Effector memory CD8-positive, alpha-beta T cell (primary cell): ENCODE measurements around the gene CYP21A2.
A peak's percentile ranks its signal among the peaks of the same experiment; 100 is the strongest.
"Not testable (repeated sequence)": the region's sequence is repeated elsewhere in the genome, so short reads cannot be mapped to it uniquely, and the experiment has no call there.

Source experiments
- ATAC-seq: fragments of 150-1000 bp; cut with Tn5 transposase; replicated peaks from 2 replicates; pipeline ENCODE4 v1.10.0; 2021; ENCODE audit warnings: mild to moderate bottlenecking, moderate library complexity
- DNase-seq, 3 experiments: peaks; one replicate each; pipeline ENCODE4 v3.0.0; 2021
- H3K27ac Mint-ChIP-seq, 2 donors: one replicate each; pipeline ENCODE4 v1.8.0; 2022; ENCODE audit warnings: mild to moderate bottlenecking in 2 of 2, mixed read lengths in 2 of 2, moderate library complexity in 2 of 2
- H3K27me3 Mint-ChIP-seq, 2 donors: one replicate each; pipeline ENCODE4 v1.8.0; 2022; ENCODE audit warnings: mixed read lengths in 2 of 2
- H3K36me3 Mint-ChIP-seq: one replicate; pipeline ENCODE4 v1.8.0; 2022; ENCODE audit warnings: mild to moderate bottlenecking, moderate library complexity, mixed read lengths; ENCODE audit not compliant: insufficient read depth
- H3K4me1 Mint-ChIP-seq, 2 donors: one replicate each; pipeline ENCODE4 v1.8.0; 2022; ENCODE audit warnings: low read depth in 2 of 2, mixed read lengths in 2 of 2
- H3K4me3 Mint-ChIP-seq, 2 donors: one replicate each; pipeline ENCODE4 v1.8.0; 2022; ENCODE audit warnings: mild to moderate bottlenecking in 2 of 2, mixed read lengths in 2 of 2, moderate library complexity in 2 of 2
- H3K9me3 Mint-ChIP-seq, 2 donors: one replicate each; pipeline ENCODE4 v1.8.0; 2022; ENCODE audit warnings: mixed read lengths in 2 of 2

Gene CYP21A2

DNA sequence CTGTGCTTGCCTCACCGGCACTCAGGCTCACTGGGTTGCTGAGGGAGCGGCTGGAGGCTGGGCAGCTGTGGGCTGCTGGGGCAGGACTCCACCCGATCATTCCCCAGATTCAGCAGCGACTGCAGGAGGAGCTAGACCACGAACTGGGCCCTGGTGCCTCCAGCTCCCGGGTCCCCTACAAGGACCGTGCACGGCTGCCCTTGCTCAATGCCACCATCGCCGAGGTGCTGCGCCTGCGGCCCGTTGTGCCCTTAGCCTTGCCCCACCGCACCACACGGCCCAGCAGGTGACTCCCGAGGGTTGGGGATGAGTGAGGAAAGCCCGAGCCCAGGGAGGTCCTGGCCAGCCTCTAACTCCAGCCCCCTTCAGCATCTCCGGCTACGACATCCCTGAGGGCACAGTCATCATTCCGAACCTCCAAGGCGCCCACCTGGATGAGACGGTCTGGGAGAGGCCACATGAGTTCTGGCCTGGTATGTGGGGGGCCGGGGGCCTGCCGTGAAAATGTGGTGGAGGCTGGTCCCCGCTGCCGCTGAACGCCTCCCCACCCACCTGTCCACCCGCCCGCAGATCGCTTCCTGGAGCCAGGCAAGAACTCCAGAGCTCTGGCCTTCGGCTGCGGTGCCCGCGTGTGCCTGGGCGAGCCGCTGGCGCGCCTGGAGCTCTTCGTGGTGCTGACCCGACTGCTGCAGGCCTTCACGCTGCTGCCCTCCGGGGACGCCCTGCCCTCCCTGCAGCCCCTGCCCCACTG, 2.3 kb downstream of the CYP21A2 start:
- not testable (repeated sequence) for DNase-seq, H3K27me3 Mint-ChIP-seq, H3K4me1 Mint-ChIP-seq, H3K4me3 Mint-ChIP-seq, ATAC-seq, H3K27ac Mint-ChIP-seq, H3K36me3 Mint-ChIP-seq, H3K9me3 Mint-ChIP-seq

DNA sequence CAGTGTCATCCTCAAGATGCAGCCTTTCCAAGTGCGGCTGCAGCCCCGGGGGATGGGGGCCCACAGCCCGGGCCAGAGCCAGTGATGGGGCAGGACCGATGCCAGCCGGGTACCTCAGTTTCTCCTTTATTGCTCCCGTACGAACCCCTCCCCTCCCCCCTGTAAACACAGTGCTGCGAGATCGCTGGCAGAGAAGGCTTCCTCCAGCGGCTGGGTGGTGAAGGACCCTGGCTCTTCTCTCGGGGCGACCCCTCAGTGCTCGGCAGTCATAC, 2.8 kb downstream of the CYP21A2 start:
- not testable (repeated sequence) for H3K9me3 Mint-ChIP-seq, H3K36me3 Mint-ChIP-seq, DNase-seq, ATAC-seq, H3K4me1 Mint-ChIP-seq, H3K27ac Mint-ChIP-seq, H3K4me3 Mint-ChIP-seq, H3K27me3 Mint-ChIP-seq

GRCh38 chr6:32041385-32041784, 3.2 kb downstream of the CYP21A2 start:
- H3K9me3 Mint-ChIP-seq, H3K27me3 Mint-ChIP-seq, DNase-seq, ATAC-seq, H3K4me3 Mint-ChIP-seq, H3K27ac Mint-ChIP-seq, H3K36me3 Mint-ChIP-seq, H3K4me1 Mint-ChIP-seq: not testable (repeated sequence)

- not testable (repeated sequence) for H3K27me3 Mint-ChIP-seq, H3K36me3 Mint-ChIP-seq, H3K27ac Mint-ChIP-seq, H3K9me3 Mint-ChIP-seq, ATAC-seq, DNase-seq, H3K4me1 Mint-ChIP-seq, H3K4me3 Mint-ChIP-seq
These were observed 4.1 kb downstream of the CYP21A2 start for GRCh38 chr6:32042276-32042675.

GRCh38 chr6:32043589-32044380, 5.6 kb downstream of the CYP21A2 start:
- not testable (repeated sequence) for H3K36me3 Mint-ChIP-seq, H3K27me3 Mint-ChIP-seq, H3K27ac Mint-ChIP-seq, DNase-seq, H3K4me1 Mint-ChIP-seq, H3K4me3 Mint-ChIP-seq, H3K9me3 Mint-ChIP-seq, ATAC-seq

GRCh38 chr6:32044916-32045315, 6.7 kb downstream of the CYP21A2 start:
- H3K36me3 Mint-ChIP-seq, H3K9me3 Mint-ChIP-seq, H3K27me3 Mint-ChIP-seq, DNase-seq, ATAC-seq, H3K27ac Mint-ChIP-seq, H3K4me3 Mint-ChIP-seq, H3K4me1 Mint-ChIP-seq: not testable (repeated sequence)

GRCh38 chr6:32045811-32046449, 7.7 kb downstream of the CYP21A2 start:
- H3K36me3 Mint-ChIP-seq: no peaks in the 10 kb centered on the region
- H3K27me3 Mint-ChIP-seq: peaks cover 0 to 9% of the 10 kb centered on the region in 2 donors
- H3K27ac Mint-ChIP-seq: no peak overlapping the region

DNA sequence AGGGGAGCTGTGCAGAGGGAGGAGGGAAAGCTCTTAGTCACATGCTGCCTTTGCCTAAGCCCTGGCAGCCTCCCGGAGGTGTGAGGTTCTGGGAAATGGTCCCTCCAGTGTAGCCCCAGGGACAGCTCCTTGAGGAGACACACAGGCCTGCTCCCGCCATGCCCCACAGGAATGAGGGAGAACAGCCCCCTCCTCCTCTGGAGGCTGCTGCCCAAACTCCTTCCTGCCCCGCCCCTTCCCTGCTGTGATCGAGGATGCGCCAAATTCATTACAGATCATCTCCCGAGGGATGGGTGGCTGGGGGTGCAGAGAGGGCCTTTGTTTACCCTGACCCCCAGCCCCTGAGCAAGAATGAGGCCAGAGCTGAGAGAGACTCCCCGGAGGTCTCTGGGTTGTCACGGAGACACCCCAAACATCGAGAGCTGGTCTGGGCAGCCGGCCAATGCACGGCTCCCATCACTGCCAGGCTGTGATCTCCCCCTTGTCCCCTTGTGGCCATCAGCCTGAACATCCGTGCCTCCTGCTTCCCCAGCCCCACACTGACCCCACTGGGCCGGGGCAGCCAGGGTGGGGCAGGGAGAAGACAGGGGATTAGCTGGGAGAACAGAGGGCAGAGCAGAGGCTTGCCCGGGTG, 8.4 kb downstream of the CYP21A2 start:
- no peaks in the 10 kb centered on the region for H3K9me3 Mint-ChIP-seq
- peaks cover 5 to 6% of the 10 kb centered on the region in 2 donors for H3K4me1 Mint-ChIP-seq
- H3K36me3 Mint-ChIP-seq: no peaks in the 10 kb centered on the region
- no peak overlapping the region for H3K4me3 Mint-ChIP-seq
- no peak overlapping the region for H3K27ac Mint-ChIP-seq
- DNase-seq (no peak), ATAC-seq (no peak)
- H3K27me3 Mint-ChIP-seq: peaks cover 0 to 15% of the 10 kb centered on the region in 2 donors

More at GRCh38 chr6:32045811-32046449, 7.7 kb downstream of the CYP21A2 start:
- Mint-ChIP-seq H3K4me1 (peaks cover 5 to 6% of the 10 kb centered on the region in 2 donors), H3K4me3 (no peak overlapping the region), H3K9me3 (no peaks in the 10 kb centered on the region)
- ATAC-seq (no peak), DNase-seq (no peak)

- ATAC-seq: no peak
- Mint-ChIP-seq H3K36me3 (no peaks in the 10 kb centered on the region), H3K9me3 (no peaks in the 10 kb centered on the region), H3K27me3 (peaks cover 0 to 20% of the 10 kb centered on the region in 2 donors), H3K27ac (no peak overlapping the region), H3K4me1 (peaks cover 5 to 6% of the 10 kb centered on the region in 2 donors), H3K4me3 (no peak overlapping the region)
- DNase-seq: no peak
These were observed 8.9 kb downstream of the CYP21A2 start for GRCh38 chr6:32047084-32047478.

- Mint-ChIP-seq H3K4me3 (no peak overlapping the region), H3K36me3 (no peaks in the 10 kb centered on the region), H3K27me3 (peaks cover 0 to 24% of the 10 kb centered on the region in 2 donors), H3K27ac (no peak overlapping the region), H3K9me3 (no peaks in the 10 kb centered on the region), H3K4me1 (peaks cover 5 to 6% of the 10 kb centered on the region in 2 donors)
- no peak for ATAC-seq
- DNase-seq: no peak
These were observed 9.3 kb downstream of the CYP21A2 start for GRCh38 chr6:32047539-32047854.

- H3K4me1 Mint-ChIP-seq: peaks cover 5 to 6% of the 10 kb centered on the region in 2 donors
- peak overlapping the region in 1 of 2 donors; percentile 68 for H3K27ac Mint-ChIP-seq
- H3K9me3 Mint-ChIP-seq: no peaks in the 10 kb centered on the region
- peaks cover 5 to 30% of the 10 kb centered on the region in 2 donors for H3K27me3 Mint-ChIP-seq
- peak; percentile 78 for ATAC-seq
- H3K36me3 Mint-ChIP-seq: no peaks in the 10 kb centered on the region
- no peak overlapping the region for H3K4me3 Mint-ChIP-seq
- peak; percentile 67 to 73 (median 68) for DNase-seq
These were observed 9.9 kb downstream of the CYP21A2 start for GRCh38 chr6:32047855-32048766.

DNA sequence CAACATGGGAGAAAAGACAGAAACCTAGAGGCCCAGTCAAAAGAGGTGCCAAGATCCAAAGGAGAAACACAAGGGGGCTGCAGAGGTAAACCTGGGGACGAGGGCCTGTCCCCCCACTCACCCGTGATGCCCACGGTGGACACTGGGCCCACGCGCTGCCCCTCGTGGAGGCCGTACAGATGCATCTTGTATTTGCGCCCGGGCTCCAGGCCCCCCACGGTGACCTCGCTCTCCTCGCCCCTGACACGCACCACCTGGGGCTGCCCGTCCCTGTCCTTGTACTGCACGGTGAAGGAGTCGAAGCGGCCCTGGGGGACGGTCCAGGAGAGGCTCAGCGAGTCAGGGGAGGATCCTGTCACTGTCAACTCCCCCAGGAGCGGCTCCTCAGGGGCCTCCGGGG, 10.9 kb downstream of the CYP21A2 start:
- peaks cover 8 to 37% of the 10 kb centered on the region in 2 donors for H3K27me3 Mint-ChIP-seq

GRCh38 chr6:32049736-32050135, 11.5 kb downstream of the CYP21A2 start:
- not testable (repeated sequence) for H3K4me1 Mint-ChIP-seq, H3K9me3 Mint-ChIP-seq

More for the DNA sequence above, 10.9 kb downstream of the CYP21A2 start:
- H3K4me3 Mint-ChIP-seq, DNase-seq, H3K4me1 Mint-ChIP-seq, H3K27ac Mint-ChIP-seq, H3K9me3 Mint-ChIP-seq, H3K36me3 Mint-ChIP-seq, ATAC-seq: not testable (repeated sequence)

More at GRCh38 chr6:32049736-32050135, 11.5 kb downstream of the CYP21A2 start:
- H3K27me3 Mint-ChIP-seq: peaks cover 14 to 42% of the 10 kb centered on the region in 2 donors
- not testable (repeated sequence) for ATAC-seq, DNase-seq, H3K36me3 Mint-ChIP-seq, H3K4me3 Mint-ChIP-seq, H3K27ac Mint-ChIP-seq
